Measurements from ENCODE around the gene GPS1.

- TF ChIP-seq CTCF (IDR thresholded peaks at IDR 0.05) (no peak), EZH2 (IDR thresholded peaks at IDR 0.05; ENCODE audit: borderline replicate concordance, insufficient read depth, low read depth, low read length, poor library complexity, severe bottlenecking) (no peak)
These were observed 40.8 kb upstream of the GPS1 start for GRCh38 chr17:82010575-82011525.
